Stimulated activated CD4-positive, alpha-beta T cell treated with anti-CD3 and anti-CD28 coated beads, Interleukin-4, amount 100 ng/mL, for 1 hour (primary cell): ENCODE results near the gene CDK5.
"Not testable (repeated sequence)": the region's sequence is repeated elsewhere in the genome, so short reads cannot be mapped to it uniquely, and the experiment has no call there.

Source experiments
- DNase-seq: peaks from one replicate; pipeline ENCODE4 v3.0.0-alpha.2; 2020

Gene CDK5

DNA sequence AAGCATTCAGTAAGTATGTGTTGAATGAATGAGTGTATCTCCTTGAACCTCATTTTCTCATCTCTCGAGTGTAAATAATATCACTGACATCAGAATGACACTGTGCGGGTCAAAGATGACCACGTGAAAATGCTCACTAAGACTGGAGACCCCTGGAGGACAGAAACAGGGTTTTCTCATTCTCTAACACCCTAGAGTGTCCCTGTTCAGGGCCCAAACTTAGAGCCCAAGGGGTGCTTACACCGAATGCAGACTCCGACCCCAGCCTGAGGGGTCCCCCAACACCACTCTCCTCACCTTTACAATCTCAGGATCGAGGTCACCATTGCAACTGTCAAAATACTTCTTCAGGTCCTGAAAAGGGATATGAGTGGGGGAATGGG, 1.4 kb downstream of the CDK5 start:
- DNase-seq = no peak

DNA sequence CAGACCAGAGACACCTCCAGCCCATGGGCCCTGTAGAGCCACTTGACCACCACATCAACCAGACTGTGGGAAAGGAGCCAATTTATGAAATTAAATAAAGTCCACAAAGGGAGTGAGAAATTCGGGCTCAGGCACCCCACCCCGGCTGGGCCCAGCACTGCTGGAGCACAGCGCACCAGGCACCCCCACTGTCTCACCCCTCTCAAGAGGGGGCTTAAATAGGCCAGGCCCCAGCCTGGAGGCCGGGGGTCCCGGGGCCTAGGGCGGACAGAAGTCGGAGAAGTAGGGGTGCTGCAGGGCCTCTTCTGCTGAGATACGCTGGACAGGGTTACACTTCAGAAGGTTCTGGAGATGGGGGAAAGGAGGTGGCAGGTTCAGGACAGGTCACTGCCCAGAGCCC, 3.9 kb downstream of the CDK5 start:
- no peak for DNase-seq

DNA sequence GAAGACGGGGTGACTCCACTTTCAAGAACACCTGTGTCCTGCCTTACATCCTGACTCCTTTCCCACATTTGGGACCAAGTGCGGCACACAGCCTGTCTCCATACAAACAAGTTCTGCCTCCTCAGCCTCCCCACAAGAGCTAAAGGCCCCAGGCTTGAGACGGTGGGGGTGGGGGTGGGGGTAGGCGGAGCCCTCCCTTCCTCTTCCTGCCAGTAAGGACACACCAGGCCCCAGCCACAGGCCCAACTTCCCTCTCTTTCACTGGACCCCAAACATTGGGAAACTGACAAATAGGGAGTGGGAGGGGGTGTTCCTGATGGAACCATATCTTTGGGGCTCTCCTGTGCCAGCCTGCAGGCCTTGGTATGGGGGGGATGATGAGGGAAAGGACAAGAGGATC, 4.6 kb downstream of the CDK5 start:
- DNase-seq = no peak

DNA sequence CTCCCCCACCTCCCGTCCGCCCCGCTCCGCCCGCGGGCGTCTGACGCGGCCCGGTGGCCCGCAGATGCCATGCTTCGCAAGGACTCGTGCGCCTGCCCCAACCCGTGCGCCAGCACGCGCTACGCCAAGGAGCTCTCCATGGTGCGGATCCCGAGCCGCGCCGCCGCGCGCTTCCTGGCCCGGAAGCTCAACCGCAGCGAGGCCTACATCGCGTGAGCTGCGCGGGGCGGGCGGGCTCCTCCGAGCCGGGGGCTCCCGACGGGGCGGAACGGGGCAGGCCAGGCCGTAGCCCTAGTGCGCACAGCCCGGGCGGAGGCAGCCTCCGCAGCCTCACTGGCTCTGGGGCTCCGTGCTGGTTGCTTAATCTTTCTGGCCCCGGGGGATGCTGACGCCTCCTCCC, 6.6 kb downstream of the CDK5 start:
- DNase-seq = peak; percentile 58

DNA sequence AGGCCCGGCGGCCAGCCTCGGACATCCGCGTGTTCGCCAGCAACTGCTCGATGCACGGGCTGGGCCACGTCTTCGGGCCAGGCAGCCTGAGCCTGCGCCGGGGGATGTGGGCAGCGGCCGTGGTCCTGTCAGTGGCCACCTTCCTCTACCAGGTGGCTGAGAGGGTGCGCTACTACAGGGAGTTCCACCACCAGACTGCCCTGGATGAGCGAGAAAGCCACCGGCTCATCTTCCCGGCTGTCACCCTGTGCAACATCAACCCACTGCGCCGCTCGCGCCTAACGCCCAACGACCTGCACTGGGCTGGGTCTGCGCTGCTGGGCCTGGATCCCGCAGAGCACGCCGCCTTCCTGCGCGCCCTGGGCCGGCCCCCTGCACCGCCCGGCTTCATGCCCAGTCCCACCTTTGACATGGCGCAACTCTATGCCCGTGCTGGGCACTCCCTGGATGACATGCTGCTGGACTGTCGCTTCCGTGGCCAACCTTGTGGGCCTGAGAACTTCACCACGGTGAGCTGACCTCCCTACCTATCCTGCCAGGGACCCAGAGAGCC, 8.7 kb downstream of the CDK5 start:
- no peak for DNase-seq

DNA sequence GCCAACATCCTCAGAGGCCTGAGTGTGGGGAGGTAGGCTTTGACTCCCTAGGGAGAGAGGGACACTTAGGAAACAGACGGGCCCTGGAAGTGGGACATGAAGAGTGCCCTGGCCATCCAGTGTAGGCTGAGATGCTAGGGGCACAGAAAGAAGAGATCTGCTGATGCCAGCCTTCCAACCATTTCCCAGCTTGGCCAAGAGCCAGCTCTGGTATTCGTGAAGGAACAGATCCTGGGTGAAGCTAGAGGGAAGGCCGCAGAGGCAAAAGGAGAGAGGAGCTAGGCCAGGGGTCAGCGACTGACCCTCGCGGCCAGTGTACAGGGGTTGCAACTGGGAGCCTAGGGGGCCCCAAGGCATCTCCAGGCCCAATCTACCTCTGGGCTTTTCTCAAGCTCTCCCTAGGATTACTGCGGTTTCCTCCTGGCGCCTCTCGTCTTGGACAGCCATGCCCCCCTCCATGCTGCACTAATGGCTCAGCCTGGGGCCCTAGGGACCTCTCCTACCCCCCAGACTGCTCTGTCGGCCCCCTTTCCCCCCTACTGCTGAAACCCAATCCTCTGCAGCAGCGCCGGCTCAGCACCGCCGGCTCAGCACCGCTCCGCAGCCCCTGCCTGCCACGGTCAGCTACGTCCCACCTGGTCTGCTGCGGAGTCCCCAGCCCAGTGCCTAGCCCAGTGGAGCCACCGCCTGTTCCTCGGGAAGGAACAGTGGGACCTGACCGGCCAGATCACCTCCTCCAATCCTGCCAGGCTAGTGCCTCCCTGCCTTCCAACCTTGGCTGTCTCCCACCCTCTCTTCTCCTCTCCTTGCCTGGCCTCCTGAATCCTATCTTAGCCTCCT, 9.5 kb downstream of the CDK5 start, which contains the start of gene ASIC3:
Gene ASIC3 (plus strand): TSS at position 556 of the 840 bp plus-strand sequence. CDS start 355 bp downstream, outside the sequence.
- no peak for DNase-seq

DNA sequence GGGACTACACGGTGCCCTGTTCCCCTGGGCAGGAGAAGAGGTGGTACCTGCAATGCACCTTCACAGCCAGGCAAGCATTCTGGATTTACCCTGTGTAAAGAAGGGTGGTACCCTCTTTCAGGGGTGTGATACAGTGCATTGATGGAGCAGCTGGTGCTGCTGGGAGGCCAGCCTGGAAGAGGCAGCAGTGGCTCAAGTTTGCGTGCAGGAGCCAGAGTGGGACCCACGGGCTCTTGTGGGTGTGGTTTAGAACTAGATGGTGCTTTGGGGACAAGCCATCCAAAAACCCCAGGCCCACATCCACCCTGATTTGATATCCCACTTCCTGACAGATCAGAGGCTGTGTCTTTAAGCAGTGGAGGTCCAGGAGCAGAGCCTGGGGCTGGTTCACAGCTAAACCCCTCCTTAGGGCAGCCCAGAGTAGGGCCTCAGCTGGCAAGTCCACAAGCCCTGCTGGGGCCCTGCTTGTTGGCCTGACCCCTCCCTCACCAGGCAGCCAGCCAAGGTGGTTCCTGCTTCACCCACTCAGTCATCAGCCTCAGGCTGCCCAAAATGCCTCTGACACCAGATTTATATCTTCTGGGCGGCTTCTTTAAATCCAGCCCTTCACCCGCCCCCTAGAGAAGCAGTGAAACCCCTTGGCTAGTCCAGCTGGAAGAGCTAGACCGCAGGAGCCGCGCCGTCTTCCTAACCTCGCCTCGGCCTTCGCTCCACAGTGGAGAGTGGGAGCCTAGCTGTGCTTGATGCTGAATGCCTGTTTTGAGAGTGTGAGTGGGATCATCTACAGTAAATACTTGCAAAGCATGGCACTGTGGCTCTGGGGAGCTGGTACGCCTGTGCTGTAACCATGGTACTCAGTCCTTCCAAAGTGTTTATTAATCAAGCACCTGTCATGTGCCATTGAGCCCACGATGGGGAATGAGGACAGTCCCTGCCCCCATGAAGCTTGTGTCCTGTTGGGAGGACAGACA, 10.8 kb downstream of the CDK5 start:
- no peak for DNase-seq

DNA sequence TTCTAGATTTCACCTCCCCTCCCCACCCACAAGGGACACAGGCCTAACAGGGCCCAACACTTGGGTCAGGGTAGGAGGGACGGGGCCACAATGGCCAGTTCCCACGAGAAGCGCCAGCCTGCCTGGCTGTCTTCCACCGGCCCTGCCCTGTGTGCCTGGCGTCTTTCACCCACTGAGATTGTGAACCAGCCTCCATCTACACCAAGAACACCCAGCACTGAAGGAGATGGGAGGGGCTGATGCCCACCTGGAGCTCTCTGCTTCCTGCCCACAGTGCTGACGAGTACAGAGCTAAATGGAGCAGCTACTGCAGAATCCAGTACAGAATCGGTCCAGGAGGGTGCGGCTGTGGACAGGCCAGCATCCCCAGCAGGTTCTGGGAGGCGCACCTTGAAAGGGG, 11.7 kb downstream of the CDK5 start:
- DNase-seq = no peak

DNA sequence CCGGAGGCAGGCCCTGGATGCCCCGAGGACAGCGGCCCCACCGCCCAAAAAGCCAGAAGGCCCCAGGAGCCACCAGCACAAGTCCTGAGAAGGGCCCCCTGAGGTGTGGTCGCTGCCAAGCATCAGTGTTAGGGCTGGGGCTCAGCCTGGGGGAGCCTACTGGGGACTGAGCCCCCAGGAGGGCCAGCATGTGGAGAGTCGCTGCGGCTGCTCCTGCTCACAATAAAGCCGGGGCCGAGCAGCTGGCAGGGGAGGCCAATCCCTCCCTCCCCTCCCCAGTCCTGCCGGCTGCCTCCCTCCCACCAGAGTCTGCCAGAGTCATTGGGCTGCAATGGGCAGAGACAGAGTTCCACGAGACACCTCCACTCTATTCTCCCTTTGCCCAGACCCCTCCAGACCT, 12.4 kb downstream of the CDK5 start:
- no peak for DNase-seq

DNA sequence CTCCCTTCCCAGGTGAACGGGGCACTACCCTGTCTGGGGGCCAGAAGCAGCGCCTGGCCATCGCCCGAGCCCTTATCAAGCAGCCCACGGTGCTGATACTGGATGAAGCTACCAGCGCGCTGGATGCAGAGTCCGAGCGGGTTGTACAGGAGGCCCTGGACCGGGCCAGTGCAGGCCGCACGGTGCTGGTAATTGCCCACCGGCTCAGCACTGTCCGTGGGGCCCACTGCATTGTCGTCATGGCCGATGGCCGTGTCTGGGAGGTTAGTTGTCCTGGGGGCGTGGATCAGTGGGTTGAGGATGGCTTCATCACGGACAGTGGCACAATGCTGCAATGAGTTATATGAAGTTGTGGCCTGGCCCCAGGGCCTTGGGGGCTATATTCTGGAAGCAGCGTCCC, 13.7 kb downstream of the CDK5 start:
- no peak for DNase-seq

DNA sequence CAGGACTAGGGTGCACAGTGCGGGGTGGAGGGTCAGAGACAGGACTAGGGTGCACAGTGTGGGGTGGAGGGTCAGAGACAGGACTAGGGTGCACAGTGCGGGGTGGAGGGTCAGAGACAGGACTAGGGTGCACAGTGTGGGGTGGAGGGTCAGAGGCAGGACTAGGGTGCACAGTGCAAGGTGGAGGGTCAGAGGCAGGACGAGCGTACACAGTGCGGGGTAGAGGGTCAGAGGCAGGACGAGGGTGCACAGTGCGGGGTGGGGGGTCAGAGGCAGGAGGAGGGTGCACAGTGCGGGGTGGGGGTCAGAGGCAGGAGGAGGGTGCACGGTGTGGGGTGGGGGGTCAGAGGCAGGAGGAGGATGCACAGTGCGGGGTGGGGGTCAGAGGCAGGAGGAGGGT, 14.2 kb downstream of the CDK5 start:
- not testable (repeated sequence) for DNase-seq

DNA sequence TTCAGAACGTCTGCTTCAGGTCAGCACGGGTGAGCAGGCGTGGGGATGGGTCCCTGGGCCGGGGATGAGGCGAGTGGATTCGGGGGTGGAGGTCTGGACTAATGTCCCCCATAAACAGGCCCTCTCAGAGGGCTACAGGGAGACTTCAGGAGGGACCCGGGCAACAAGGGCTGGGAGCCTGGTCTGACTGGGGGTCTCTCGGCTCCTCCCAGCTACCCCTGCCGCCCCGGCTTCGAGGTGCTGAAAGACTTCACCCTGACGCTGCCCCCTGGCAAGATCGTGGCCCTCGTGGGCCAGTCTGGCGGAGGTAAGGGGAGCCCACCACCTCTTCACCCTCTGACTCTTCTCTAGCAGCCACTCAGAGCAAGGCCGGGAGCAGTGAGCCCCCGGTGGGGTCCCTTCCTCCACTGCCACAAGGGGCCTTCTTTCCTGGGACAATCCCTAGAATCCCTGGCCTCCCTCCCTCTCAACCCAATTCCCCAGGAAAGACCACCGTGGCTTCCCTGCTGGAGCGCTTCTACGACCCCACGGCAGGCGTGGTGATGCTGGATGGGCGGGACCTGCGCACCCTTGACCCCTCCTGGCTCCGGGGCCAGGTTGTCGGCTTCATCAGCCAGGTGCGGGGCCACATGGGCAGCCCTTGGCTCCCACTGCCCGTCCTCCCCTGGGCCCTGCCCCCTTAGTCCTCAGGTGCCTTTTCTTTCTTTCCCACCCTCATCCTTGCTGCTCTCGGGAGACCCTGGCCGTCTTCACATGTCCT, 16.9 kb downstream of the CDK5 start:
- DNase-seq = no peak

DNA sequence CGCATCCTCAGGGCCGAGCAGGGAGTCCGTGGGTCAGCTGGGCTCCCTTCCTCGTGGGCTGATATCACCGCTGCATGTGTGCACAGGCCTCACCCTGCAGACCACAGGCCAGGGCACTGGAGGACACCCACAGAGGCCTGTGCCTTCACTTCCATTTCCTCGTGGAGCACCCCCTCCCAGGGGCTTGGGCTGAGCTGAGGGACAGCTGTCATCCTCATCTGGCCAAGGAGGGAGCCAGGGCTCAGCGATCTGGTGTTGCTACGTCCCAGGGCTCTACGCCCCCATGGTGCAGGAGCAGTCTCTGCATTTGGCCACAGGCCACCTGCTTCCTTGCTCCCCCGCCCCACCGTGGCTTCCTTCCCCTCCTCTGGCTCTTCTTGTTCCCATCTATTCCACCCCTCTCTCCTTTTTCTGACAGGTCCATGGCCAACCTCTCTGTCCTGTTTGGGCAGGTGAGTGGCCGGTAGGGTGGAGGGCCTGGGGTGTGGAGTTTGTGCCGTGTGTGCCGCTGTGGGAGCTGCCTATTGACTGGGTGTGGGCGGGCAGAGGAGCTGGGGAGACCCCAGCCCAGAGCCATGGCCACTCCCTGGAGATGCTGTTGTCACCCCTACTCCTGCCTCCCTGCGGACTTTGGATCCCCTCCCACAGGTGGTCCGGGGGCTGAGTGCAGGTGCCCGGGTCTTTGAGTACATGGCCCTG, 17.7 kb downstream of the CDK5 start:
- no peak for DNase-seq

DNA sequence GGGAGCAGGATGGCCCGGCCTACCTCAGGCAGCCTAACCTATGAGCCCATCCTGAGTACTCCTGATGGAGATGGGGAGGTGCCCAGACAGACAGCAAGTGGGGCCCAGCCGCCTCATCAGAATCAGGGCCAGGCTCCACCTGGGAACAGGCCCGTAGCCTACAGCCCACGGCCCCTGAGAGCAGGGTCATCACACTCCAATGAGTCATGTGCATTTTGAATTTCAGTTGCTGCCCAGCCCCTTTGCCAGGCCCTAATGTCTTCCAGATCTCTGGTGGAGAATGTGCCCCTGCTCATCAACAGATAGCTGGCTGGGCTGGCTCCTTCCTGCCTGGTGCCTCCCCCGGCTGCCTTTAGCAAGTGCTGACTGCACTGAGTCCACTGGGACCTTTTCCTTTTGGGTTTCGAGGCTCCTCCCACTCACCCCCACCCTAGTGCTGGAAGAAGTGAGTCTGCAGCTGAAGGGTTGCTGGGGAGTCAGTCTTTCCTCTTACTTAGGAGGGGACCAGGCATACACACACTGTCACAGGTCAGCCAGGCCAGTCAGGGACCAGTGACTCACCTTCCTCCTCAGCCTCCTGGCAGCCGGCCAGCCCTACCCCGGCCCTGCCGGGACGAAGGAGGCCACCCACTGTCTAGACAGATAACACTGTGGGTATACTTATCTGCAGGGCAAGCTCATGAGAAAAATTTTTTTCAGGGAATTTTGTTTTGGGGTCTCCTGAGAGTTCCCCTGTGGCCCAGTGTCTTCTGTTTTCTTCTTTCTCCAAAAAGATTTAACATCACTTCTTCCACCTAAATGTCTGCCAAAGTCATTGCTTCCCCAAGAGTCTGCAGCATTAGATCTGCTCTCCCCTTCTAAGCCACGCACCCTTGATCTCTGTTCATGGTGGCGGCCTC, 18.5 kb downstream of the CDK5 start:
- peak; percentile 57 for DNase-seq

DNA sequence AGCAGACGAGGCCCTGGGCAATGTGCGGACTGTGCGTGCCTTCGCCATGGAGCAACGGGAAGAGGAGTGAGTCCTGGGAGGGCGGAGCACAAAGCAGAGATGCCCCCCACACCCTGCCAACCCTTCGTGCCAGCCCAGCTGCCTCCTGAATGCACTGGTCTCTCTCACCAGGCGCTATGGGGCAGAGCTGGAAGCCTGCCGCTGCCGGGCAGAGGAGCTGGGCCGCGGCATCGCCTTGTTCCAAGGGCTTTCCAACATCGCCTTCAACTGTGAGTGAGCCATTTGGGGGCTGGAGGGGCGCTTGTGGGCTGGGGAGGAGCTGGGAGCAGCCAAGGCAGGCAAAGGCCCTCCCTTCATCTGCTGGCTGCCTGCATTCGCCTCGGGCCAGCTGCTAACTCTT, 21.8 kb downstream of the CDK5 start:
- DNase-seq = no peak

DNA sequence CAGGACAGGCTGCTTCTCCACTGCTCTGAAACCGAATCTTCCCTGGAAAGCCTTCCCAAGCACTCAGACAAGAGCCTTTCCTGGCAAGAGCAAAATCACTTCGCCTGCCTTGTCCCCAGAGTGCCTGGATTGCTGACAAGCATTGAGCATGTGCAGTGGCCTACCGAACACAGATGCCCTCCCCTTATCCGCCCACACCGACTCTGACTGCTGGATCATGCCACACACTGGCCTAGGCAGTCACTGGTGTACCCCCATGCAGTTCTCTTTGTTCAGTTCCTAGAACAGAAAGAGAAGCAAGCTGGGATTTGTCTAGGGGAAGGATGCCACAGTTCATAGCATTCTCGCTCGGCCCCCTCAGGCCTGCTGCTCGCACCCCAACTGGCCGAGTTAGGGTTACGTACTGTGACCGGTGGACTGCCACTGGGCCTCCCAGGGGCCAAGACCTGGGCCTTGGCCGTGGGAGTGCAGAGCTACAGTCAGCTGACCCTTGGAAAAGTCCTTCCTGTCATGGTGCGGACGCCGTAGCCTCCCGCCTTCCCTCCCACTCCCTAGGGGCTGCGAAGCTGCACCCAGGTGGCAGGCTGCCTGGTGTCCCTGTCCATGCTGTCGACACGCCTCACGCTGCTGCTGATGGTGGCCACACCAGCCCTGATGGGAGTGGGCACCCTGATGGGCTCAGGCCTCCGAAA, 22.5 kb downstream of the CDK5 start:
- DNase-seq = no peak

DNA sequence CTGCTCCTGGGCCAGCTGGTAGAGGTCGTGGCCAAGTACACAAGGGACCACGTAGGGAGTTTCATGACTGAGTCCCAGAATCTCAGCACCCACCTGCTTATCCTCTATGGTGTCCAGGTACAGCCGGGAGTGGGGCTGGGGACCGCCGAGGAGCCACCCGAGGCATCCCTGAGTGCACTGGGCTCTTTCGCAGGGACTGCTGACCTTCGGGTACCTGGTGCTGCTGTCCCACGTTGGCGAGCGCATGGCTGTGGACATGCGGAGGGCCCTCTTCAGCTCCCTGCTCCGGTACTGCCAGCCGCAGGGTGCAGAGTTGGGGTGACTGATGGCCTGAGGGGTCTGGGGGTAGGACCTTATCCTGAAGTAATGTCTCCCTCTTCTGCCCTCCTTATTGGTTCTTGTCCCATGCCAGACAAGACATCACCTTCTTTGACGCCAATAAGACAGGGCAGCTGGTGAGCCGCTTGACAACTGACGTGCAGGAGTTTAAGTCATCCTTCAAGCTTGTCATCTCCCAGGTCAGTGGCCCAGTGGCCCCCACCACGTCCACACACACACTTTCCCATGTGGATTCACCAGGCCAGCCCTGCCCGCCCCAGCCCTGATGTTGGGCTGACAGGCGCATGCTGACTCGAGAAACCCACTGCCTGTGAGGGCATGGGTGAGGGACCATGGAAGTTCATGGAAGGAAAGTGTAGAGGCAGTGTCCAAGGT, 23.2 kb downstream of the CDK5 start:
- no peak for DNase-seq

DNA sequence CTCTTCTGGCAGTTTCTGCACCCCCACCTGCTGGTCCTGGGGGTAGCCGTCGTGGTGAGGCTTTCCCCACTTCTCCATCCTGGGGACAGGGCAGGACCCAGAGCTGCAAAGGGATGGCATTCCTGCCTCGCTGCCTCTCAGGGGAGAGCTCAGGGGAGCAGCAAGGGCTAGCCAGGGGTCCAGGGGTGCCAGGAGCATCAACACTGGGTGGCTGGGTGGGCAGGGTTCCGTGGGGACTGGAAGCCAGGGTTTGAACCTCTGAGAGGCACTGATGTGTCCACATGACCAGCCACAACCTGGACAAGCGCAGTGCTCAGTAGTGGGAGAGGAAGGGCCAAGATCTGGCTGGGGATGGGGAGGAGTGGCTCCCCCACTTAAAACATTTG, 23.8 kb downstream of the CDK5 start:
- DNase-seq = no peak

DNA sequence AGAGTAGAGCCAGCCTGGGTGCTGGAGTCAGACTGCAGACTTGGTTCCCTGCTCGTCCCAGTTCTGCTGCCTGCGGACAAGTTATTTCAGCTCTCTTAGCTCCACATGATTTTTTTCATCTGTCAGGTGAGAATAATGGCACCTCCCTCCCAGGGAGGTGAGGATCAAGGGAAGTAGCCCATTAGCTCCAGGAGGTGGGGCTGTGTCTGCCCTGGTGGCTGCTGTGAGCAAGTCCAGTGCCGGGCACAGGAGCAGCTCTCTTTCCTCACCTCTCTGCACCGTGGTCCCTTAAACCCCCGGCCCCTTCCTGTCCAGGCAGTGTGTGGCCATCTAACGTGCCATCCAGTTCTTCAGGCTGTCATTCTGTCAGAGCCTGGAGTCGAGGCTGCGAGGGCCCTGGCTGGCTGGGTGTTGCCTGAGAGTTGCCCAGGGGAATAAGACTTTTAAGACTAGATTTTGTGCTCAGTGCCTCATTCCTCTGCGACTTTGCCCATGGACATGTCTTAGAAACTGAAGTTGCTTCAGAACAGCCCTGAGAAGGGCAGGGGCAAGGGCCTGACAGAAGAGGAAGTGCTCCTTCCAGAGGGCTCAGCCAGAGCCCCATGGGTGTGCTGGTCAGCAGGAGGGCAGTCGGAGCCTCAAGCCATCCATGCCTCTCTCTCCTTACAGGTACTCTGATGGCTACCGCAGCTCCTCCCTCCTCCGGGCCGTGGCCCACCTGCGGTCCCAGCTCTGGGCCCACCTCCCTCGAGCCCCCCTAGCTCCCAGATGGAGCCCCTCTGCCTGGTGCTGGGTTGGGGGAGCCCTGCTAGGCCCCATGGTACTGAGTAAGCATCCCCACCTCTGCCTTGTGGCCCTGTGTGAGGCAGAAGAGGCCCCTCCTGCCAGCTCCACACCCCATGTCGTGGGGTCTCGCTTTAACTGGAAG, 24.5 kb downstream of the CDK5 start:
- no peak for DNase-seq
